Adipocyte (in vitro differentiated cells): Measurements from ENCODE around the gene ADAMTS4.
A peak's percentile ranks its signal among the peaks of the same experiment; 100 is the strongest.

ENCODE experiments used
- DNase-seq: peaks from one replicate; pipeline ENCODE4 v3.0.0-alpha.2; 2015; ENCODE audit warnings: low read depth
- H3K27me3 ChIP-seq: replicated peaks from 2 replicates; pipeline ENCODE4 v1.7.0; 2013; ENCODE audit warnings: mild to moderate bottlenecking, low read length, moderate library complexity; ENCODE audit not compliant: control insufficient read depth, insufficient read depth
- H3K36me3 ChIP-seq: 2 replicates; pipeline ENCODE4 v1.7.0; 2013; ENCODE audit warnings: low read length, mild to moderate bottlenecking, moderate library complexity; ENCODE audit not compliant: control insufficient read depth, insufficient read depth, severe bottlenecking
- H3K4me1 ChIP-seq: 2 replicates; pipeline ENCODE4 v1.7.0; 2013; ENCODE audit warnings: mild to moderate bottlenecking, low read length, moderate library complexity; ENCODE audit not compliant: control insufficient read depth, insufficient read depth
- H3K4me3 ChIP-seq: 2 replicates; pipeline ENCODE4 v1.7.0; 2013; ENCODE audit warnings: mild to moderate bottlenecking, low read length, moderate library complexity
- H3K9ac ChIP-seq: 2 replicates; pipeline ENCODE4 v1.7.0; 2013; ENCODE audit warnings: mild to moderate bottlenecking, low read length, moderate library complexity
- H3K9me3 ChIP-seq: 2 replicates; pipeline ENCODE4 v1.7.0; 2013; ENCODE audit warnings: mild to moderate bottlenecking, low read length, moderate library complexity; ENCODE audit not compliant: control insufficient read depth

ADAMTS4 gene

GRCh38 chr1:161199506-161200139 is 769 bp upstream of the ADAMTS4 start:
- no peak for DNase-seq
- H3K36me3 ChIP-seq, result peaks cover 23% of the 10 kb centered on the region
- H3K4me3 ChIP-seq, result peak overlapping the region; percentile 87
- H3K27me3 ChIP-seq, result no peaks in the 10 kb centered on the region
- H3K9me3 ChIP-seq, result no peaks in the 10 kb centered on the region
- peaks cover 89% of the 10 kb centered on the region for H3K4me1 ChIP-seq
- H3K9ac ChIP-seq, result peak overlapping the region; percentile 88

GRCh38 chr1:161198194-161198896 is 509 bp downstream of the ADAMTS4 start:
- H3K4me1 ChIP-seq, result peaks cover 89% of the 10 kb centered on the region
- H3K9me3 ChIP-seq, result no peaks in the 10 kb centered on the region
- no peaks in the 10 kb centered on the region for H3K27me3 ChIP-seq
- H3K4me3 ChIP-seq, result peak overlapping the region; percentile 87
- peaks cover 15% of the 10 kb centered on the region for H3K36me3 ChIP-seq
- peak; percentile 79 for DNase-seq
- H3K9ac ChIP-seq, result peak overlapping the region; percentile 88

GRCh38 chr1:161197560-161198193 is 1.2 kb downstream of the ADAMTS4 start:
- peaks cover 21% of the 10 kb centered on the region for H3K36me3 ChIP-seq
- H3K9ac ChIP-seq, result peak overlapping the region; percentile 88
- peak overlapping the region; percentile 87 for H3K4me3 ChIP-seq
- H3K27me3 ChIP-seq, result no peaks in the 10 kb centered on the region
- peaks cover 90% of the 10 kb centered on the region for H3K4me1 ChIP-seq
- no peaks in the 10 kb centered on the region for H3K9me3 ChIP-seq
- no peak for DNase-seq

GRCh38 chr1:161196521-161197451 is 2.1 kb downstream of the ADAMTS4 start:
- H3K9me3 ChIP-seq, result no peaks in the 10 kb centered on the region
- H3K27me3 ChIP-seq, result no peaks in the 10 kb centered on the region
- peak overlapping the region; percentile 88 for H3K9ac ChIP-seq
- peak; percentile 94 for DNase-seq
- H3K4me1 ChIP-seq, result peaks cover 94% of the 10 kb centered on the region
- H3K4me3 ChIP-seq, result peak overlapping the region; percentile 87
- peaks cover 28% of the 10 kb centered on the region for H3K36me3 ChIP-seq

- H3K4me1 ChIP-seq, result peaks cover 93% of the 10 kb centered on the region
- H3K9ac ChIP-seq, result peak overlapping the region; percentile 88
- no peak for DNase-seq
- peak overlapping the region; percentile 87 for H3K4me3 ChIP-seq
- peaks cover 35% of the 10 kb centered on the region for H3K36me3 ChIP-seq
- no peaks in the 10 kb centered on the region for H3K9me3 ChIP-seq
- H3K27me3 ChIP-seq, result no peaks in the 10 kb centered on the region
Observed at GRCh38 chr1:161196111-161196510, 2.7 kb downstream of the ADAMTS4 start.

GRCh38 chr1:161195171-161195570 is 3.7 kb downstream of the ADAMTS4 start:
- no peaks in the 10 kb centered on the region for H3K9me3 ChIP-seq
- peaks cover 88% of the 10 kb centered on the region for H3K4me1 ChIP-seq
- H3K36me3 ChIP-seq, result peaks cover 36% of the 10 kb centered on the region
- no peaks in the 10 kb centered on the region for H3K27me3 ChIP-seq
- no peak for DNase-seq
- H3K4me3 ChIP-seq, result peak overlapping the region; percentile 87
- H3K9ac ChIP-seq, result peak overlapping the region; percentile 88

- H3K36me3 ChIP-seq, result peaks cover 36% of the 10 kb centered on the region
- H3K9ac ChIP-seq, result peak overlapping the region; percentile 88
- DNase-seq, result no peak
- no peaks in the 10 kb centered on the region for H3K27me3 ChIP-seq
- H3K4me3 ChIP-seq, result no peak overlapping the region
- H3K9me3 ChIP-seq, result no peaks in the 10 kb centered on the region
- peaks cover 84% of the 10 kb centered on the region for H3K4me1 ChIP-seq
Observed at GRCh38 chr1:161193561-161194235, 5.2 kb downstream of the ADAMTS4 start.

GRCh38 chr1:161192476-161193465 is 6.1 kb downstream of the ADAMTS4 start:
- Histone ChIP-seq H3K9me3 (no peaks in the 10 kb centered on the region), H3K27me3 (no peaks in the 10 kb centered on the region), H3K9ac (peak overlapping the region; percentile 88), H3K4me3 (no peak overlapping the region), H3K4me1 (peaks cover 80% of the 10 kb centered on the region), H3K36me3 (peaks cover 36% of the 10 kb centered on the region)
- DNase-seq, result peak; percentile 90

- Histone ChIP-seq H3K9me3 (no peaks in the 10 kb centered on the region), H3K9ac (peak overlapping the region; percentile 62), H3K36me3 (peaks cover 36% of the 10 kb centered on the region), H3K4me3 (no peak overlapping the region), H3K27me3 (no peaks in the 10 kb centered on the region), H3K4me1 (peaks cover 73% of the 10 kb centered on the region)
- DNase-seq, result no peak
Observed at GRCh38 chr1:161191971-161192370, 6.9 kb downstream of the ADAMTS4 start.
